Common myeloid progenitor, CD34-positive (primary cell): Measurements from ENCODE around the gene CHRNB1.
A peak's percentile ranks its signal among the peaks of the same experiment; 100 is the strongest.
"Not testable (repeated sequence)": the region's sequence is repeated elsewhere in the genome, so short reads cannot be mapped to it uniquely, and the experiment has no call there.

Source experiments
- CTCF ChIA-PET: fragments of 350-600 bp; sonication (Branson Sonifier 250); formaldehyde crosslinking; loops from one replicate; lab custom pipeline; 2021; ENCODE audit warnings: antibody characterized with exemption; lab: Charles Lee
- POLR2A ChIA-PET: fragments of 350-600 bp; sonication (Branson Sonifier 250); formaldehyde crosslinking; loops from one replicate; lab custom pipeline; 2021; ENCODE audit warnings: antibody characterized with exemption; lab: Charles Lee
- DNase-seq, 3 donors: peaks; one replicate each; pipeline versions ENCODE4 v3.0.0 to v3.0.0-alpha.2; 2013
- H3K27ac ChIP-seq, 2 experiments: 1 replicate in 1 of 2; 2 replicates in 1 of 2; pipeline ENCODE4 v1.7.0; 2013; ENCODE audit warnings: inconsistent platforms in 2 of 2, low read length in 2 of 2, mild to moderate bottlenecking in 2 of 2, low read depth in 1 of 2, moderate library complexity in 1 of 2; ENCODE audit not compliant: severe bottlenecking in 2 of 2, insufficient read depth in 1 of 2, poor library complexity in 1 of 2
- H3K27me3 ChIP-seq, 5 experiments: replicated peaks in 2 of 5; 1 replicate in 3 of 5; 2 replicates in 2 of 5; pipeline versions ENCODE4 v1.6.1 to v1.7.0; 2013; ENCODE audit warnings: low read length in 4 of 5, mild to moderate bottlenecking in 2 of 5, moderate library complexity in 2 of 5, inconsistent platforms in 1 of 5; ENCODE audit not compliant: insufficient read depth in 5 of 5, control insufficient read depth in 4 of 5
- H3K36me3 ChIP-seq, 4 experiments: 1 replicate in 2 of 4; 2 replicates in 2 of 4; pipeline versions ENCODE4 v1.6.1 to v1.7.0; 2013; ENCODE audit warnings: low read length in 3 of 4, control low read depth in 1 of 4, mild to moderate bottlenecking in 1 of 4; ENCODE audit not compliant: control insufficient read depth in 4 of 4, insufficient read depth in 4 of 4
- H3K4me1 ChIP-seq, 4 experiments: 1 replicate in 3 of 4; 2 replicates in 1 of 4; pipeline versions ENCODE4 v1.6.1 to v1.7.1; 2013; ENCODE audit warnings: low read length in 3 of 4, mild to moderate bottlenecking in 3 of 4, control low read depth in 1 of 4, inconsistent platforms in 1 of 4, moderate library complexity in 1 of 4; ENCODE audit not compliant: control insufficient read depth in 4 of 4, insufficient read depth in 4 of 4; ENCODE audit errors: control extremely low read depth in 1 of 4
- H3K4me3 ChIP-seq, 7 experiments: 1 replicate in 4 of 7; 2 replicates in 3 of 7; pipeline versions ENCODE4 v1.5.1 to v1.7.0; 2013; ENCODE audit warnings: mild to moderate bottlenecking in 7 of 7, low read length in 6 of 7, moderate library complexity in 6 of 7, inconsistent platforms in 2 of 7, low read depth in 2 of 7, control low read depth in 1 of 7; ENCODE audit not compliant: insufficient read depth in 4 of 7, control insufficient read depth in 1 of 7; ENCODE audit errors: extremely low read depth in 1 of 7
- H3K9me3 ChIP-seq, 5 experiments: 1 replicate in 4 of 5; 2 replicates in 1 of 5; pipeline versions ENCODE4 v1.6.1 to v1.7.1; 2013; ENCODE audit warnings: low read length in 4 of 5, mild to moderate bottlenecking in 2 of 5, inconsistent platforms in 1 of 5, low read depth in 1 of 5, moderate library complexity in 1 of 5; ENCODE audit not compliant: control insufficient read depth in 4 of 5, insufficient read depth in 2 of 5; ENCODE audit errors: control extremely low read depth in 1 of 5
- WGBS: methylation state at CpG from one replicate; pipeline ENCODE4 v1.1.5; 2013; ENCODE audit not compliant: insufficient coverage; 5-methylcytosine and 5-hydroxymethylcytosine counted together

Gene CHRNB1

GRCh38 chr17:7468804-7469389 lies 24.0 kb downstream of the CHRNB1 start:
- no peak for DNase-seq
- no peaks in the 10 kb centered on the region for H3K27me3 ChIP-seq
- CTCF ChIA-PET, result interaction anchor here (1.6 kb wide), 1 partner anchor 18 kb away, joined by 6 read pairs; no protein-coding TSS in a partner anchor
- H3K36me3 ChIP-seq, result peaks cover 0 to 27% (median 10%) of the 10 kb centered on the region in 4 experiments
- no peak overlapping the region for H3K27ac ChIP-seq
- WGBS, result 93% methylated on average over 10 of the region's 12 CpGs
- no peaks in the 10 kb centered on the region for H3K9me3 ChIP-seq
- no peak overlapping the region for H3K4me3 ChIP-seq
- peaks cover 6 to 26% (median 21%) of the 10 kb centered on the region in 4 experiments for H3K4me1 ChIP-seq
- POLR2A ChIA-PET, result interaction anchor here (1.1 kb wide), 1 partner anchor 11 kb away, joined by 4 read pairs; the partner anchor contains the start of gene ZBTB4

- H3K4me3 ChIP-seq, H3K27me3 ChIP-seq, DNase-seq, H3K27ac ChIP-seq, H3K9me3 ChIP-seq: not testable (repeated sequence)
- POLR2A ChIA-PET, result interaction anchor here (0.6 kb wide), 1 partner anchor 115 kb away, joined by 3 read pairs; no protein-coding TSS in a partner anchor
- CTCF ChIA-PET, result interaction anchor here (1.2 kb wide), 1 partner anchor 8 kb away, joined by 5 read pairs; no protein-coding TSS in a partner anchor
- WGBS, result 100% methylated on average over 5 of the region's 12 CpGs
- Histone ChIP-seq H3K4me1 (peaks cover 6 to 26% (median 21%) of the 10 kb centered on the region in 4 experiments), H3K36me3 (peaks cover 0 to 25% (median 7%) of the 10 kb centered on the region in 4 experiments)
Measured at GRCh38 chr17:7469843-7470242, 25.0 kb downstream of the CHRNB1 start.

- Histone ChIP-seq H3K4me1 (peaks cover 6 to 26% (median 21%) of the 10 kb centered on the region in 4 experiments), H3K36me3 (peaks cover 0 to 23% (median 6%) of the 10 kb centered on the region in 4 experiments)
- POLR2A ChIA-PET, result interaction anchor here (1.3 to 1.5 kb wide), 2 partner anchors 10 to 13 kb away, joined by 3 to 6 read pairs; no protein-coding TSS in a partner anchor
- not testable (repeated sequence) for DNase-seq, H3K9me3 ChIP-seq, H3K27me3 ChIP-seq, H3K27ac ChIP-seq, H3K4me3 ChIP-seq
- 98% methylated on average over 6 of the region's 8 CpGs for WGBS
- CTCF ChIA-PET, result interaction anchor here (1.2 kb wide), 1 partner anchor 9 kb away, joined by 5 read pairs; no protein-coding TSS in a partner anchor
Measured at GRCh38 chr17:7470457-7470973, 25.7 kb downstream of the CHRNB1 start.

GRCh38 chr17:7471729-7472128 lies 26.9 kb downstream of the CHRNB1 start:
- no peaks in the 10 kb centered on the region for H3K9me3 ChIP-seq
- ChIA-PET CTCF (interaction anchor here (0.9 kb wide), 1 partner anchor 31 kb away, joined by 3 read pairs; no protein-coding TSS in a partner anchor), POLR2A (interaction anchor here (1.3 to 1.5 kb wide), 2 partner anchors 8 to 12 kb away, joined by 3 to 6 read pairs; no protein-coding TSS in a partner anchor)
- no peak overlapping the region for H3K4me3 ChIP-seq
- H3K27ac ChIP-seq, result peak overlapping the region in 1 of 2 experiments; percentile 29
- peaks cover 5 to 35% (median 30%) of the 10 kb centered on the region in 4 experiments for H3K4me1 ChIP-seq
- WGBS, result 50% methylated on average over 2 of the region's 2 CpGs
- no peaks in the 10 kb centered on the region for H3K27me3 ChIP-seq
- DNase-seq, result peak in 1 of 3 donors; percentile 17
- H3K36me3 ChIP-seq, result peaks cover 0 to 18% (median under 1%) of the 10 kb centered on the region in 4 experiments

- not testable (repeated sequence) for H3K9me3 ChIP-seq, H3K36me3 ChIP-seq, DNase-seq, H3K4me3 ChIP-seq, H3K27ac ChIP-seq, H3K27me3 ChIP-seq
- ChIA-PET CTCF (interaction anchor here (1.2 to 3.0 kb wide), 5 partner anchors 13 to 213 kb away, joined by 3 to 20 read pairs (median 7); partner anchors contain the start of gene TP53), POLR2A (interaction anchor here (2.5 kb wide), 1 partner anchor 13 kb away, joined by 12 read pairs; no protein-coding TSS in a partner anchor)
- H3K4me1 ChIP-seq, result peaks cover 3 to 45% (median 40%) of the 10 kb centered on the region in 4 experiments
- WGBS, result 89% methylated on average over 5 of the region's 8 CpGs
Measured at GRCh38 chr17:7474767-7475166, 29.9 kb downstream of the CHRNB1 start.

GRCh38 chr17:7475764-7476422 lies 31.0 kb downstream of the CHRNB1 start:
- H3K9me3 ChIP-seq, result no peaks in the 10 kb centered on the region
- H3K27me3 ChIP-seq, result no peaks in the 10 kb centered on the region
- peak in 2 of 3 donors; percentile 60 to 71 for DNase-seq
- POLR2A ChIA-PET, result interaction anchor here (0.6 to 2.5 kb wide), 6 partner anchors 9 to 39 kb away, joined by 3 to 12 read pairs (median 6); partner anchors contain the start of gene POLR2A
- CTCF ChIA-PET, result interaction anchor here (1.1 to 3.9 kb wide), 14 partner anchors 9 to 212 kb away, joined by 3 to 29 read pairs (median 4); partner anchors contain the start of genes SOX15, SPEM2, TMEM102 and TMEM95
- H3K27ac ChIP-seq, result no peak overlapping the region
- H3K4me1 ChIP-seq, result peaks cover 3 to 53% (median 48%) of the 10 kb centered on the region in 4 experiments
- H3K36me3 ChIP-seq, result peaks cover 0 to 7% (median 0%) of the 10 kb centered on the region in 4 experiments
- WGBS, result 70% methylated on average over 14 of the region's 15 CpGs
- no peak overlapping the region for H3K4me3 ChIP-seq
